ENCODE results near the gene OS9.

The OS9 gene

DNA sequence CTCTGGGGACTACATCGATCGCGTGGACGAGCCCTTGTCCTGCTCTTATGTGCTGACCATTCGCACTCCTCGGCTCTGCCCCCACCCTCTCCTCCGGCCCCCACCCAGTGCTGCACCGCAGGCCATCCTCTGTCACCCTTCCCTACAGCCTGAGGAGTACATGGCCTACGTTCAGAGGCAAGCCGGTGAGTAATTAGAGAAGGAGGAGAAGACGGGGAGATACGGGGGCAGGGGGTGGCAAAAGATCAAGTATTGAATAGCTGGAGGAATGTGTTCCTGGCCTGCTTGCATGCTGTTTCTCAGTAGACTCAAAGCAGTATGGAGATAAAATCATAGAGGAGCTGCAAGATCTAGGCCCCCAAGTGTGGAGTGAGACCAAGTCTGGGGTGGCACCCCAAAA is 21.9 kb downstream of the OS9 start:
- no peak overlapping the region for H3K4me3 ChIP-seq (ENCODE audit: low read length)
- DNase-seq (ENCODE audit: low read depth): no peak
- TF ChIP-seq, protein P1, sequence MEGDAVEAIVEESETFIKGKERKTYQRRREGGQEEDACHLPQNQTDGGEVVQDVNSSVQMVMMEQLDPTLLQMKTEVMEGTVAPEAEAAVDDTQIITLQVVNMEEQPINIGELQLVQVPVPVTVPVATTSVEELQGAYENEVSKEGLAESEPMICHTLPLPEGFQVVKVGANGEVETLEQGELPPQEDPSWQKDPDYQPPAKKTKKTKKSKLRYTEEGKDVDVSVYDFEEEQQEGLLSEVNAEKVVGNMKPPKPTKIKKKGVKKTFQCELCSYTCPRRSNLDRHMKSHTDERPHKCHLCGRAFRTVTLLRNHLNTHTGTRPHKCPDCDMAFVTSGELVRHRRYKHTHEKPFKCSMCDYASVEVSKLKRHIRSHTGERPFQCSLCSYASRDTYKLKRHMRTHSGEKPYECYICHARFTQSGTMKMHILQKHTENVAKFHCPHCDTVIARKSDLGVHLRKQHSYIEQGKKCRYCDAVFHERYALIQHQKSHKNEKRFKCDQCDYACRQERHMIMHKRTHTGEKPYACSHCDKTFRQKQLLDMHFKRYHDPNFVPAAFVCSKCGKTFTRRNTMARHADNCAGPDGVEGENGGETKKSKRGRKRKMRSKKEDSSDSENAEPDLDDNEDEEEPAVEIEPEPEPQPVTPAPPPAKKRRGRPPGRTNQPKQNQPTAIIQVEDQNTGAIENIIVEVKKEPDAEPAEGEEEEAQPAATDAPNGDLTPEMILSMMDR (conservative IDR thresholded peaks at IDR 0.05; ENCODE audit: low read depth, low read length): no peak

DNA sequence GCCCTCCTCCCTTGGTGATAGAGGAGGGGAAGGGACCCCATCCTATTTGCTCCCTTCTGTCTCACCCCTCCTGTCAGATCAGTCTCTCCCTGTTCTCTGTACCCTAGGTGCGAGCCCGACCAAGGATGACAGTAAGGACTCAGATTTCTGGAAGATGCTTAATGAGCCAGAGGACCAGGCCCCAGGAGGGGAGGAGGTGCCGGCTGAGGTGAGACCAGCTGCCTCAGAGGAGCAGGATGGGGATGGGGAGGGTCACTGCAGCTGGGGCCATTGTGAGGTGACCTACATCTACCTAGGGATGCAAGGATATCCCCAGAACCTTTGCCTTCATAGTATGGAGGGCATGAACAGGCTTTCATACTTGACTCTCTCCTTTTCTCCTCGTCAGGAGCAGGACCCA is 22.4 kb downstream of the OS9 start:
- TF ChIP-seq, protein P1 (conservative IDR thresholded peaks at IDR 0.05; ENCODE audit: low read depth, low read length): no peak
- no peak for DNase-seq (ENCODE audit: low read depth)
- no peak overlapping the region for H3K4me3 ChIP-seq (ENCODE audit: low read length)

DNA sequence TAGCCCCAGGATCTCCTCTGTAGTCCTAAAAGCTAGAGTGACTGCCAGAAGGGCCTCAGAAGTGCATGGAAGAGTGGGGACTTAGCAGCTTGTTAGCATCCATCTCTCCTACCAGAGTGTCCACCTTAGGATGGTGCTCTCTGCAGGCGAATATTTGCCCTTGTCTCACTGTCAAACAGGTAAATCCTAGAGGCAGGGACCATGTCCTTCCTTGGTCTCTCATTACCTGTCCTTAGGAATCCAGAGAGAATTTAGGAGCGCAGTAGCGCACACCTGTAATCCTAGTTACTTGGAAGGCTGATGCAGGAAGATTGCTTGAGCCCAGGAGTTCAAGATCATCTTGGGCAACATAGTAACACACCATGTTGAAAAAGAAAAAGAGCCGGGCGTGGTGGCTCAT is 23.2 kb downstream of the OS9 start:
- no peak for DNase-seq (ENCODE audit: low read depth)
- TF ChIP-seq, protein P1 (conservative IDR thresholded peaks at IDR 0.05; ENCODE audit: low read depth, low read length): no peak
- no peak overlapping the region for H3K4me3 ChIP-seq (ENCODE audit: low read length)

DNA sequence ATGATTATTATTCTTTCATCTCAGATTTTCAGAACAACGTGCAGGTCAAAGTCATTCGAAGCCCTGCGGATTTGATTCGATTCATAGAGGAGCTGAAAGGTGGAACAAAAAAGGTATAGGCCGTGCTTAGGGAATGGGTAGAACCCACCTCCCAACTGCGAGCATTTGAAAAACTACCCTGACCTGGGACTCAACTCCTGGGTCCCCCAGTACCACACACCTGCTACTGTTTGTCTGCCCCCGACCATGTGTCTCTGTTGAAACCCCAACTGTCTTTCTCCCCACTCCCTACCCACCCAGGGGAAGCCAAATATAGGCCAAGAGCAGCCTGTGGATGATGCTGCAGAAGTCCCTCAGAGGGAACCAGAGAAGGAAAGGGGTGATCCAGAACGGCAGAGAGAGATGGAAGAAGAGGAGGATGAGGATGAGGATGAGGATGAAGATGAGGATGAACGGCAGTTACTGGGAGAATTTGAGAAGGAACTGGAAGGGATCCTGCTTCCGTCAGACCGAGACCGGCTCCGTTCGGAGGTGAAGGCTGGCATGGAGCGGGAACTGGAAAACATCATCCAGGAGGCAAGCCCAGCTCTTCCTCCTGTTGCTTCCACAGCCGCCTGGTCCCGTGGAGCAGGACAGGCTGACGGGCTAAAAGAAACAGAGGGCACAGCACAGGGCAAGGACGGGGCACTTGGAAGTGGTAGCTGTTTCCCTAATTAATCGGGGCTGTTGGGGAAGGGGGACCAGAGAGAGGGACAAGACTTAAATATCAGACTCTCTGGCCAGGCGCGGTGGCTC is 24.1 kb downstream of the OS9 start:
- TF ChIP-seq, protein P1 (conservative IDR thresholded peaks at IDR 0.05; ENCODE audit: low read depth, low read length): no peak
- no peak overlapping the region for H3K4me3 ChIP-seq (ENCODE audit: low read length)
- no peak for DNase-seq (ENCODE audit: low read depth)

DNA sequence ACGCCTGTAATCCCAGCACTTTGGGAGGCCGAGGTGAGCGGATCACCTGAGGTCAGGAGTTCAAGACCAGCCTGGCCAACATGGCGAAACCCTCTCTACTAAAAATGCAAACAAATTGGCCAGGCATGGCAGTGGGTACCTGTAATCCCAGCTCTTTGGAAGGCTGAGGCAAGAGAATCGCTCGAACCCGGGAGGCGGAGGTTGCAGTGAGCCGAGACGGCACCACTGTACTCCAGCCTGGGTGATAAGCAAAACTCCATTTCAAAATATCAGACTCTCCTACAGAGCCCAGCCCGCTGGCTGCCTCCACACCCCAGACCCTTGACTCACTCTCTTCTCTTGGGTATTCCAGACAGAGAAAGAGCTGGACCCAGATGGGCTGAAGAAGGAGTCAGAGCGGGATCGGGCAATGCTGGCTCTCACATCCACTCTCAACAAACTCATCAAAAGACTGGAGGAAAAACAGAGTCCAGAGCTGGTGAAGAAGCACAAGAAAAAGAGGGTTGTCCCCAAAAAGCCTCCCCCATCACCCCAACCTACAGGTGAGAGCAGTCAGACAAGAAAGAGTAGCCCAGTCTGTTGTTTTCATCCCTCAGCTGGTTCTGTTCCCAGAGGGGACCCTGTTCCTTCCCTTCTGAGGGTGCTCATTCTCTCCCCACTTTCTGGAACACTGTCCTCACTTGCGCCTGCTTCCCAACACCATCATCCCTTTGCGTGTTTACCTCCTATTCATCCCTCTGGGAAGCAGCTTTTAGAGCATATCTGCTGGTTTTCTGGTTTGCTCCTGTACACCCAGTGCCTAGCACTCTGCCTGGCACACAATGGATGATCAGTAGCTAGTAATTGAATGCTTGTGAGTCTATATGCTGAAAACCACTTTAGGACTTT is 25.0 kb downstream of the OS9 start:
- no peak for DNase-seq (ENCODE audit: low read depth)
- TF ChIP-seq, protein P1 (conservative IDR thresholded peaks at IDR 0.05; ENCODE audit: low read depth, low read length): no peak
- H3K4me3 ChIP-seq (ENCODE audit: low read length): no peak overlapping the region

DNA sequence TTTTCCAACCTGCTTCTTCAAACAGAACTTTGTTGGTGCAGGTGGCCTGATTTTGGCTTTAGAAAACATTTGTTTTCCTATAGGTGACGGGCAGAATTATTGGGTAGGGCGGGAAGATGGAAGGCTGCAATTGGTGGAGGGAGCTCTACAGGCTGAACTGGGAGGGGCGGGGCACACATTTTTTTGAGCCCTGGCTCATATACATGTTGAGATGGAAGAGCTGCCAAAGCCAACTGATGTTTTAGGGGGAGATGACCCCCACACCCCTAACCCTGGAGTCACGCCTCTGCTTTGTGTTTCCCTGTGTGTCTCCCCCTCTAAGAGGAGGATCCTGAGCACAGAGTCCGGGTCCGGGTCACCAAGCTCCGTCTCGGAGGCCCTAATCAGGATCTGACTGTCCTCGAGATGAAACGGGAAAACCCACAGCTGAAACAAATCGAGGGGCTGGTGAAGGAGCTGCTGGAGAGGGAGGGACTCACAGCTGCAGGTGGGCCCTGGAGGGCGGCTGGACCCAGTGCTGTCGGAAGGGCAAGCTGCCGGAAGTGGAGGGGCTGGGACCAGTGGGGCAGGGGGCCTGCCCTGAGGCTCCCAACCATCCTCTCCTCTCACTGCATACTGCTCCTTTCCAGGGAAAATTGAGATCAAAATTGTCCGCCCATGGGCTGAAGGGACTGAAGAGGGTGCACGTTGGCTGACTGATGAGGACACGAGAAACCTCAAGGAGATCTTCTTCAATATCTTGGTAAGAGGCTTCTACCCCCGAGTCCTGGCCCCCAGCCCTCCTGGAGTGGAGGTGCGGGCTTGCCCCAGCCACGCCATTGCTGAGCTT is 26.1 kb downstream of the OS9 start:
- H3K4me3 ChIP-seq (ENCODE audit: low read length): no peak overlapping the region
- no peak for DNase-seq (ENCODE audit: low read depth)

More for the DNA sequence above, 26.1 kb downstream of the OS9 start:
- TF ChIP-seq, protein P1 (conservative IDR thresholded peaks at IDR 0.05; ENCODE audit: low read depth, low read length): no peak

All from retinal pigment epithelial cell (primary cell).